HepG2 (cell line): ENCODE data around the gene DNAJA2. TPM values are rescaled to one million over a fixed set of nuclear protein-coding genes. Genes with fewer than 3 reads are reported as not detected.

Experiments
- HOXA7 ChIP-seq: sonication (generic); formaldehyde crosslinking; IDR thresholded peaks from 2 replicates; pipeline ENCODE4 v1.8.1; 2022; ENCODE audit warnings: mild to moderate bottlenecking, missing genetic modification reagents, moderate library complexity
- RBM39 ChIP-seq: fragments of 200-400 bp; formaldehyde crosslinking; IDR thresholded peaks from one replicate; pipeline ENCODE4 v1.6.1; 2018; ENCODE audit warnings: antibody characterized with exemption, mild to moderate bottlenecking, low read depth, low read length; ENCODE audit not compliant: poor library complexity, severe bottlenecking
- RXRB ChIP-seq: IDR thresholded peaks from 2 replicates; pipeline ENCODE4 v1.6.1; 2016; ENCODE audit warnings: borderline replicate concordance, missing genetic modification reagents, missing compliant biosample characterization
- TEAD3 ChIP-seq: optimal IDR thresholded peaks from 2 replicates; pipeline ENCODE3; 2016; ENCODE audit warnings: borderline replicate concordance
- ZHX2 ChIP-seq, 2 experiments: sonication (generic) in 1 of 2; formaldehyde crosslinking in 1 of 2; IDR thresholded peaks; 2 replicates each; pipeline versions ENCODE4 v1.6.1 to v1.9.0; 2014 to 2022; ENCODE audit warnings: antibody characterized with exemption in 1 of 2, borderline replicate concordance in 1 of 2, inconsistent platforms in 1 of 2, low read depth in 1 of 2, missing genetic modification reagents in 1 of 2
- ZNF224 ChIP-seq: sonication (generic); formaldehyde crosslinking; IDR thresholded peaks from 2 replicates; pipeline ENCODE4 v1.5.0; 2020; ENCODE audit warnings: mild to moderate bottlenecking, missing genetic modification reagents
- ZNF331 ChIP-seq: sonication (generic); formaldehyde crosslinking; IDR thresholded peaks from 2 replicates; pipeline ENCODE4 v1.4.0; 2020; ENCODE audit warnings: missing genetic modification reagents
- ZNF343 ChIP-seq: sonication (generic); formaldehyde crosslinking; IDR thresholded peaks from 2 replicates; pipeline ENCODE4 v1.4.0; 2020; ENCODE audit warnings: mild to moderate bottlenecking, missing genetic modification reagents
- ZNF530 ChIP-seq: sonication (generic); formaldehyde crosslinking; IDR thresholded peaks from 2 replicates; pipeline ENCODE4 v1.5.0; 2020; ENCODE audit warnings: low read depth, mild to moderate bottlenecking, missing genetic modification reagents
- ZNF614 ChIP-seq: IDR thresholded peaks from 2 replicates; pipeline ENCODE4 v1.6.1; 2018; ENCODE audit warnings: missing biosample characterization, missing genetic modification reagents, inconsistent platforms, borderline replicate concordance
- ZNF616 ChIP-seq: sonication (generic); formaldehyde crosslinking; IDR thresholded peaks from 2 replicates; pipeline ENCODE4 v1.5.0; 2020; ENCODE audit warnings: low read depth, mild to moderate bottlenecking, missing genetic modification reagents
- polyA plus RNA-seq, 8 experiments: library from polyadenylated mRNA; depleted of rRNA in 3 of 8; stranded (reverse) in 7 of 8; unstranded in 1 of 8; fragments of >200 nt; fragmentation: Illumina TruSeq in 4 of 8; extraction: Trizol in 4 of 8; gene quantifications; 2 replicates each; pipeline versions ENCODE4 v1.2.1 to v1.2.3, GENCODE V29; 2011 to 2016; ENCODE audit warnings: low read depth in 4 of 8, missing spikeins in 1 of 8, mixed read lengths in 1 of 8; ENCODE audit not compliant: insufficient read depth in 1 of 8
- total RNA-seq, 5 experiments: library from RNA; depleted of rRNA; stranded (reverse); fragments of >200 nt; fragmentation: Illumina TruSeq; extraction: Trizol; gene quantifications; 2 replicates each; pipeline ENCODE4 v1.2.3, GENCODE V29; 2016; ENCODE audit warnings: low read depth in 1 of 5
- TF ChIP-seq, protein P1 (sequence below): sonication (generic); formaldehyde crosslinking; IDR thresholded peaks from 2 replicates; pipeline ENCODE4 v1.5.0; 2020; ENCODE audit warnings: mild to moderate bottlenecking, missing genetic modification reagents, borderline replicate concordance

The DNAJA2 gene
- total and polyA plus RNA-seq, 2 of the 13 experiments (the other 11 are each of a cell fraction or from before 2014, with no cell fraction given), result 25.4 to 176 TPM

GRCh38 chr16:46991729-46992704, 18.5 kb upstream of the DNAJA2 start (continued):
- TF ChIP-seq ZHX2 (IDR thresholded peaks at IDR 0.05; ENCODE audit: low read depth) (no peak), ZHX2 (CRISPR knock-in tag; IDR thresholded peaks at IDR 0.05; ENCODE audit: borderline replicate concordance) (no peak), RBM39 (no peak), ZNF343 (CRISPR knock-in tag) (no peak), ZNF614 (CRISPR knock-in tag) (no peak), ZNF331 (no peak), HOXA7 (no peak), ZNF530 (CRISPR knock-in tag) (no peak), ZNF616 (CRISPR knock-in tag) (no peak), ZNF224 (CRISPR knock-in tag) (no peak), TEAD3 (no peak), RXRB (CRISPR knock-in tag) (no peak)
- TF ChIP-seq, protein P1, sequence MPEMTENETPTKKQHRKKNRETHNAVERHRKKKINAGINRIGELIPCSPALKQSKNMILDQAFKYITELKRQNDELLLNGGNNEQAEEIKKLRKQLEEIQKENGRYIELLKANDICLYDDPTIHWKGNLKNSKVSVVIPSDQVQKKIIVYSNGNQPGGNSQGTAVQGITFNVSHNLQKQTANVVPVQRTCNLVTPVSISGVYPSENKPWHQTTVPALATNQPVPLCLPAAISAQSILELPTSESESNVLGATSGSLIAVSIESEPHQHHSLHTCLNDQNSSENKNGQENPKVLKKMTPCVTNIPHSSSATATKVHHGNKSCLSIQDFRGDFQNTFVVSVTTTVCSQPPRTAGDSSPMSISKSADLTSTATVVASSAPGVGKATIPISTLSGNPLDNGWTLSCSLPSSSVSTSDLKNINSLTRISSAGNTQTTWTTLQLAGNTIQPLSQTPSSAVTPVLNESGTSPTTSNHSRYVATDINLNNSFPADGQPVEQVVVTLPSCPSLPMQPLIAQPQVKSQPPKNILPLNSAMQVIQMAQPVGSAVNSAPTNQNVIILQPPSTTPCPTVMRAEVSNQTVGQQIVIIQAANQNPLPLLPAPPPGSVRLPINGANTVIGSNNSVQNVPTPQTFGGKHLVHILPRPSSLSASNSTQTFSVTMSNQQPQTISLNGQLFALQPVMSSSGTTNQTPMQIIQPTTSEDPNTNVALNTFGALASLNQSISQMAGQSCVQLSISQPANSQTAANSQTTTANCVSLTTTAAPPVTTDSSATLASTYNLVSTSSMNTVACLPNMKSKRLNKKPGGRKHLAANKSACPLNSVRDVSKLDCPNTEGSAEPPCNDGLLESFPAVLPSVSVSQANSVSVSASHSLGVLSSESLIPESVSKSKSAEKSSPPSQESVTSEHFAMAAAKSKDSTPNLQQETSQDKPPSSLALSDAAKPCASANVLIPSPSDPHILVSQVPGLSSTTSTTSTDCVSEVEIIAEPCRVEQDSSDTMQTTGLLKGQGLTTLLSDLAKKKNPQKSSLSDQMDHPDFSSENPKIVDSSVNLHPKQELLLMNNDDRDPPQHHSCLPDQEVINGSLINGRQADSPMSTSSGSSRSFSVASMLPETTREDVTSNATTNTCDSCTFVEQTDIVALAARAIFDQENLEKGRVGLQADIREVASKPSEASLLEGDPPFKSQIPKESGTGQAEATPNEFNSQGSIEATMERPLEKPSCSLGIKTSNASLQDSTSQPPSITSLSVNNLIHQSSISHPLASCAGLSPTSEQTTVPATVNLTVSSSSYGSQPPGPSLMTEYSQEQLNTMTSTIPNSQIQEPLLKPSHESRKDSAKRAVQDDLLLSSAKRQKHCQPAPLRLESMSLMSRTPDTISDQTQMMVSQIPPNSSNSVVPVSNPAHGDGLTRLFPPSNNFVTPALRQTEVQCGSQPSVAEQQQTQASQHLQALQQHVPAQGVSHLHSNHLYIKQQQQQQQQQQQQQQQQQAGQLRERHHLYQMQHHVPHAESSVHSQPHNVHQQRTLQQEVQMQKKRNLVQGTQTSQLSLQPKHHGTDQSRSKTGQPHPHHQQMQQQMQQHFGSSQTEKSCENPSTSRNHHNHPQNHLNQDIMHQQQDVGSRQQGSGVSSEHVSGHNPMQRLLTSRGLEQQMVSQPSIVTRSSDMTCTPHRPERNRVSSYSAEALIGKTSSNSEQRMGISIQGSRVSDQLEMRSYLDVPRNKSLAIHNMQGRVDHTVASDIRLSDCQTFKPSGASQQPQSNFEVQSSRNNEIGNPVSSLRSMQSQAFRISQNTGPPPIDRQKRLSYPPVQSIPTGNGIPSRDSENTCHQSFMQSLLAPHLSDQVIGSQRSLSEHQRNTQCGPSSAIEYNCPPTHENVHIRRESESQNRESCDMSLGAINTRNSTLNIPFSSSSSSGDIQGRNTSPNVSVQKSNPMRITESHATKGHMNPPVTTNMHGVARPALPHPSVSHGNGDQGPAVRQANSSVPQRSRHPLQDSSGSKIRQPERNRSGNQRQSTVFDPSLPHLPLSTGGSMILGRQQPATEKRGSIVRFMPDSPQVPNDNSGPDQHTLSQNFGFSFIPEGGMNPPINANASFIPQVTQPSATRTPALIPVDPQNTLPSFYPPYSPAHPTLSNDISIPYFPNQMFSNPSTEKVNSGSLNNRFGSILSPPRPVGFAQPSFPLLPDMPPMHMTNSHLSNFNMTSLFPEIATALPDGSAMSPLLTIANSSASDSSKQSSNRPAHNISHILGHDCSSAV (CRISPR knock-in tag), result no peak
